ENCODE results near the gene MS4A6A.

DNA sequence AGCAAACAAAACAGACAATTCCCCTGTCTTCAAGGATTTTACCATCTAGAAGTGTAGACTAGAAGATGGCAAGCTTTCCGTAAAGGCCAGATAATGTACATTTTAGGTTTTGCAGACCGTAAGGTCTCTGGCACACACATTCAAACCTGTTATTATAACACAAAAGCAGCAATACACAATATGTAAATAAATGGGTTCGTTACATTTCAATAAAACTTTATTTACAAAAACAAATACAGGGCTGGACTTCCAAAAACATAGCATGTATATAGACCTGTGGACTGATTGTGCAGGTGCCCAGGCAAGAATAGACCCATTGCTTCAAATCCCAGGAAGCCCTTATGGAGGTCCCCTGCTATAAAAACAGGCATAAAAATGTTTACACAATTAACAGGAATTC lies 27.1 kb upstream of the MS4A6A start:
- TF ChIP-seq, protein P1, sequence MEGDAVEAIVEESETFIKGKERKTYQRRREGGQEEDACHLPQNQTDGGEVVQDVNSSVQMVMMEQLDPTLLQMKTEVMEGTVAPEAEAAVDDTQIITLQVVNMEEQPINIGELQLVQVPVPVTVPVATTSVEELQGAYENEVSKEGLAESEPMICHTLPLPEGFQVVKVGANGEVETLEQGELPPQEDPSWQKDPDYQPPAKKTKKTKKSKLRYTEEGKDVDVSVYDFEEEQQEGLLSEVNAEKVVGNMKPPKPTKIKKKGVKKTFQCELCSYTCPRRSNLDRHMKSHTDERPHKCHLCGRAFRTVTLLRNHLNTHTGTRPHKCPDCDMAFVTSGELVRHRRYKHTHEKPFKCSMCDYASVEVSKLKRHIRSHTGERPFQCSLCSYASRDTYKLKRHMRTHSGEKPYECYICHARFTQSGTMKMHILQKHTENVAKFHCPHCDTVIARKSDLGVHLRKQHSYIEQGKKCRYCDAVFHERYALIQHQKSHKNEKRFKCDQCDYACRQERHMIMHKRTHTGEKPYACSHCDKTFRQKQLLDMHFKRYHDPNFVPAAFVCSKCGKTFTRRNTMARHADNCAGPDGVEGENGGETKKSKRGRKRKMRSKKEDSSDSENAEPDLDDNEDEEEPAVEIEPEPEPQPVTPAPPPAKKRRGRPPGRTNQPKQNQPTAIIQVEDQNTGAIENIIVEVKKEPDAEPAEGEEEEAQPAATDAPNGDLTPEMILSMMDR (conservative IDR thresholded peaks at IDR 0.05; ENCODE audit: low read depth, low read length) = no peak
- TF ChIP-seq EZH2 (IDR thresholded peaks at IDR 0.05; ENCODE audit: borderline replicate concordance, low read depth, low read length, poor library complexity, severe bottlenecking) = no peak

Measured in A673 (cell line).